A549 (cell line): ENCODE measurements around the gene LARP4. TPM values are rescaled to one million over a fixed set of nuclear protein-coding genes. Genes with fewer than 3 reads are reported as not detected.

Source experiments
- ATAC-seq, 2 experiments: fragments of 200-7000 bp in 1 of 2; fragments of >200 bp in 1 of 2; cut with Nextera tagmentation in 1 of 2; cut with Tn5 transposase in 1 of 2; 3 replicates each; pipeline versions ENCODE4 v1.8.0 to v1.9.1; 2018 to 2020; ENCODE audit warnings: mild to moderate bottlenecking in 1 of 2, moderate library complexity in 1 of 2
- CTCF ChIA-PET: fragments of 300-600 bp; sonication (Branson Sonifier 250); formaldehyde crosslinking; extraction: SDS; loops from one replicate; lab custom pipeline; 2021; ENCODE audit warnings: antibody characterized with exemption, inconsistent platforms; lab: Yijun Ruan, JAX
- POLR2A ChIA-PET: fragments of 350-600 bp; formaldehyde crosslinking; extraction: SDS; loops from one replicate; lab custom pipeline; 2021; ENCODE audit warnings: antibody characterized with exemption, inconsistent platforms; lab: Yijun Ruan, JAX
- DNase-seq, 2 experiments: peaks; one replicate each; pipeline versions ENCODE4 v3.0.0 to v3.0.0-alpha.2; 2011 to 2016; ENCODE audit warnings: low read depth in 1 of 2, low spot score in 1 of 2
- FAIRE-seq: peaks from 2 replicates; lab custom pipeline; 2011; peaks lifted over from hg19 to GRCh38; lab: Jason Lieb, UNC
- H3K27ac ChIP-seq, 2 experiments: fragments of >200 bp; sonication (Bioruptor Twin); formaldehyde crosslinking; 3 replicates each; pipeline ENCODE4 v1.5.1; 2016 to 2017
- H3K4me1 ChIP-seq: fragments of >200 bp; sonication (Bioruptor Twin); formaldehyde crosslinking; 3 replicates; pipeline ENCODE4 v1.6.1; 2016
- H3K4me2 ChIP-seq: fragments of >200 bp; sonication (Bioruptor Twin); formaldehyde crosslinking; 3 replicates; pipeline ENCODE4 v1.6.1; 2016
- H3K4me3 ChIP-seq: fragments of >200 bp; sonication (Bioruptor Twin); formaldehyde crosslinking; 3 replicates; pipeline ENCODE4 v1.5.1; 2016
- H3K9me3 ChIP-seq: fragments of >200 bp; sonication (Bioruptor Twin); formaldehyde crosslinking; 3 replicates; pipeline ENCODE4 v1.6.1; 2016
- CBX2 ChIP-seq: fragments of 200-600 bp; sonication (generic); IDR thresholded peaks from 2 replicates; pipeline ENCODE4 v1.6.1; 2016; ENCODE audit warnings: low read depth, mild to moderate bottlenecking, borderline replicate concordance
- CBX8 ChIP-seq: fragments of 200-600 bp; sonication (generic); IDR thresholded peaks from 2 replicates; pipeline ENCODE4 v1.6.1; 2016
- CHD2 ChIP-seq: fragments of 150-350 bp; IDR thresholded peaks from 2 replicates; pipeline ENCODE4 v1.6.1; 2014; ENCODE audit warnings: low read length; ENCODE audit not compliant: partially characterized antibody
- CHD4 ChIP-seq: fragments of 200-600 bp; sonication (generic); IDR thresholded peaks from 2 replicates; pipeline ENCODE4 v1.6.1; 2016; ENCODE audit warnings: antibody characterized with exemption, mild to moderate bottlenecking, borderline replicate concordance
- E2F6 ChIP-seq: IDR thresholded peaks from 2 replicates; pipeline ENCODE4 v1.6.1; 2012; ENCODE audit warnings: low read depth, borderline replicate concordance
- EHF ChIP-seq: fragments of 250-450 bp; sonication (Bioruptor Pico); IDR thresholded peaks from 2 replicates; pipeline ENCODE4 v1.5.0; 2020; ENCODE audit warnings: mild to moderate bottlenecking
- EP300 ChIP-seq, 2 experiments: fragments of >200 bp; sonication (Bioruptor Twin); formaldehyde crosslinking; IDR thresholded peaks; 2 replicates in 1 of 2; 3 replicates in 1 of 2; pipeline ENCODE4 v1.6.1; 2016 to 2017
- FOSB ChIP-seq: fragments of 250-450 bp; sonication (Bioruptor Pico); IDR thresholded peaks from 2 replicates; pipeline ENCODE4 v1.5.0; 2020; ENCODE audit warnings: mild to moderate bottlenecking, moderate library complexity
- HOXA7 ChIP-seq: fragments of 250-450 bp; sonication (Bioruptor Pico); IDR thresholded peaks from 2 replicates; pipeline ENCODE4 v1.5.0; 2020; ENCODE audit warnings: mild to moderate bottlenecking, moderate library complexity
- HOXB13 ChIP-seq: fragments of 250-450 bp; sonication (Bioruptor Pico); IDR thresholded peaks from 2 replicates; pipeline ENCODE4 v1.5.0; 2020; ENCODE audit warnings: low read depth, mild to moderate bottlenecking, moderate library complexity
- JUN ChIP-seq, 2 experiments: fragments of >200 bp; sonication (Bioruptor Twin); formaldehyde crosslinking; IDR thresholded peaks; 2 replicates in 1 of 2; 3 replicates in 1 of 2; pipeline ENCODE4 v1.6.1; 2016 to 2017
- JUNB ChIP-seq: fragments of >200 bp; sonication (Bioruptor Twin); formaldehyde crosslinking; IDR thresholded peaks from 2 replicates; pipeline ENCODE4 v1.6.1; 2016
- KDM5A ChIP-seq: fragments of 200-600 bp; sonication (generic); IDR thresholded peaks from 2 replicates; pipeline ENCODE4 v1.6.1; 2016; ENCODE audit warnings: antibody characterized with exemption, mild to moderate bottlenecking
- MAFK ChIP-seq: fragments of 450-650 bp; IDR thresholded peaks from 2 replicates; pipeline ENCODE4 v1.6.1; 2014; ENCODE audit not compliant: partially characterized antibody
- MAX ChIP-seq: IDR thresholded peaks from 2 replicates; pipeline ENCODE4 v1.6.1; 2012
- PBX3 ChIP-seq: IDR thresholded peaks from 2 replicates; pipeline ENCODE4 v1.6.1; 2012
- PHF8 ChIP-seq: fragments of 200-600 bp; sonication (generic); IDR thresholded peaks from 2 replicates; pipeline ENCODE4 v1.6.1; 2016; ENCODE audit warnings: low read depth, mild to moderate bottlenecking, antibody characterized with exemption, moderate library complexity, borderline replicate concordance
- POLR2A ChIP-seq: IDR thresholded peaks from 2 replicates; pipeline ENCODE4 v1.6.1; 2012; ENCODE audit warnings: mild to moderate bottlenecking, low read length
- RNF2 ChIP-seq: fragments of 200-600 bp; sonication (generic); IDR thresholded peaks from 2 replicates; pipeline ENCODE4 v1.6.1; 2016; ENCODE audit warnings: low read depth, mild to moderate bottlenecking, antibody characterized with exemption, moderate library complexity, borderline replicate concordance
- TFCP2L1 ChIP-seq: fragments of 250-450 bp; sonication (Bioruptor Pico); IDR thresholded peaks from 2 replicates; pipeline ENCODE4 v1.5.0; 2021; ENCODE audit warnings: mild to moderate bottlenecking
- ZNF302 ChIP-seq: fragments of 250-450 bp; sonication (Bioruptor Pico); IDR thresholded peaks from 2 replicates; pipeline ENCODE4 v1.9.0; 2021; ENCODE audit warnings: inconsistent platforms, mild to moderate bottlenecking, moderate library complexity
- ZSCAN20 ChIP-seq: fragments of 250-450 bp; sonication (Bioruptor Pico); IDR thresholded peaks from 2 replicates; pipeline ENCODE4 v1.8.0; 2022; ENCODE audit warnings: mild to moderate bottlenecking, moderate library complexity
- whole genome bisulfite sequencing: methylation state at CpG from one replicate; pipeline ENCODE4 v1.1.6; 2017; ENCODE audit errors: missing lambda C conversion rate; 5-methylcytosine and 5-hydroxymethylcytosine counted together
- polyA plus RNA-seq, 4 experiments: library from polyadenylated mRNA; depleted of rRNA in 3 of 4; stranded (reverse); fragments of >200 nt; fragmentation: RNase III in 1 of 4; extraction: RNeasy Plus Mini Kit Qiagen cat#74134 plus additional on column Dnase treatment in 1 of 4; gene quantifications; 2 replicates in 3 of 4; 3 replicates in 1 of 4; pipeline ENCODE4 v1.2.3, GENCODE V29; 2011 to 2017

LARP4 gene
- polyA plus RNA-seq, 2 of the 4 experiments (the other 2 are of a cell fraction): 38.2 to 67.8 TPM

- TF ChIP-seq E2F6: peak; percentile 37; the same call in 1 of the 2 replicates
- peak; percentile 89 for TF ChIP-seq POLR2A
- no peak for TF ChIP-seq ZNF302 (CRISPR knock-in tag)
- peak; percentile 22; the same call in 1 of the 2 replicates for TF ChIP-seq EHF (CRISPR knock-in tag)
- peak; percentile 52 for TF ChIP-seq CHD2
- no peak for TF ChIP-seq HOXB13 (CRISPR knock-in tag)
- no peak for TF ChIP-seq KDM5A
- TF ChIP-seq FOSB (CRISPR knock-in tag): peak; percentile 14; the same call in 1 of the 2 replicates
- no peak; the same call in 1 of the 2 replicates for TF ChIP-seq PBX3
- TF ChIP-seq EP300 (IDR thresholded peaks at IDR 0.05): no peak
- peak; percentile 83 to 91 for TF ChIP-seq JUN (IDR thresholded peaks at IDR 0.05)
- TF ChIP-seq, all 56 proteins: peak for 16
Measured at GRCh38 chr12:50400638-50401499, at the start of gene LARP4 (continued).

DNA sequence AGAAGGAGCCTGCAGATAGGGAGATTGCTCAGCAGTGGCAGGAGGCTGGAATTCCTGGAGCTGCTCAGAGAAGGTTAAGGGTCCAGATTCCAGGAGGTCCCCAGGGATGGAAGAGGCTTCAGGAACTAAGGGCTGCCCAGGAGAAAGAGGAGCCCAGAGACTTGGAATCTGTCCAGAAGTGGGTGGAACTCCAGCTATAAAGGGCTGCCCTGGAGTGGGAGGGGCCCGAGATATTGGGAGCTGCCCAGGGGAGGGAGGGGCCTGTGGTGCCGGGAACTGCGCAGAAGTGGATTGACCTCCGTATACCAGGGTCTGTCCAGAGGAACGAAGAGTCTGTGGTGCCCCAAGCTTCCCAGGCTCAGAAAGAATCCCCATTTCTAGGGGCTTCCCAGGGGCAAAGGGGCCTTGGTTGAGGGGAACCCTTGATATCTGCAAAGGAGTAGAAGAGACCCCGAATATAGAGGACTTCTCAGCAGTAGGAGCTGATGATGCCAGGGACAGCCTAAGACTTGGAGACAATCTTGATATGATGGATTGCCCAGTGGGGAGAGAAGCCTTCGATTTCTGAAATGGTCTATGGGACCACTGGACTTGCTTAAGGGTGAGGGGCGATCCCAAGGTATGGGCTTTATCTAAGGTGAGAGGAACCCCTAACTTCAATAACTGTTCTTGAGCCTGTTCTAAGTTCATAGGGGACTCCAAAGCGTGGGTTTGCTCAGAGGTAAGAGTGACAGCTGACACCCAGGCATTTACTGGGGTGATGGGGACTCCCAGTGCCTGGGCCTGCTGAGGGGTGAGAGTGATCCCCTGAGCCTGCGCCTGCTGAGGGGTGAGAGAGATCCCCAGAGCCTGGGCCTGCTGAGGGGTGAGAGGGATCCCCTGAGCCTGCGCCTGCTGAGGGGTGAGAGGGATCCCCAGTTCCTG is 49.3 kb upstream of the LARP4 start:
- DNase-seq: peak in 1 of 2 experiments; percentile 36
- H3K27ac ChIP-seq: no peak overlapping the region
- peak; percentile 69 to 82; a peak in 5 of 6 replicates for ATAC-seq
- ChIA-PET CTCF (interaction anchor here (0.5 to 0.7 kb wide), 2 partner anchors 9 to 154 kb away, joined by 3 read pairs; partner anchors contain the start of gene DIP2B), POLR2A (no interaction called here)
- WGBS: 72% methylated on average over 11 of the region's 11 CpGs
- no peak overlapping the region for H3K4me2 ChIP-seq
- H3K9me3 ChIP-seq: no peaks in the 10 kb centered on the region
- H3K4me3 ChIP-seq: no peak overlapping the region
- no peak for TF ChIP-seq MAFK
- no peak for TF ChIP-seq CHD4
- TF ChIP-seq JUNB: no peak
- no peak for TF ChIP-seq PHF8
- no peak for TF ChIP-seq ZSCAN20 (CRISPR knock-in tag)
- no peak for TF ChIP-seq TFCP2L1
- no peak for TF ChIP-seq RNF2
- no peak for TF ChIP-seq CBX2
- TF ChIP-seq, all 56 proteins: peak for 0
- no peak for FAIRE-seq
- H3K4me1 ChIP-seq: peaks cover 7% of the 10 kb centered on the region; the same call in 1 of the 3 replicates

DNA sequence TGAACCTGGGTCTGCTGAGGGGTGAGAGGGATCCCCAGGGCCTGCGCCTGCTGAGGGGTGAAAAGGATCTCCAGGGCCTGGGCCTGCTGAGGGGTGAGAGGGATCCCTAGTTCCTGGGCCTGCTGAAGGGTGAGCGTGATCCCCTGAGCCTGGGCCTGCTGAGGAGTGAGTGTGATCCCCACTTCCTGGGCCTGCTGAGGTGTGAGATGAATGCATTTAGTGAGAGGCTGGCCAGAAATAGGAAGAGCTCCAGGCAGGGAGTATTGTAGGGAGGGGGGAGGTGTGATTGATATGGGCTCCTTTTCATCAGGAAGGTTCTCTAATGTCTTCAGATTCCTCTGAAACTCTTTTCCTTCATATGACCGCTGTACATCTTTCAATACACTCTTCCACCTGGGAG is 47.3 kb upstream of the LARP4 start:
- ATAC-seq: peak; percentile 28; a peak in 1 of 6 replicates
- WGBS: 97% methylated on average over 3 of the region's 3 CpGs
- POLR2A ChIA-PET: no interaction called here
- CTCF ChIA-PET: no interaction called here
- DNase-seq: no peak
- Histone ChIP-seq H3K4me1 (peaks cover 7% of the 10 kb centered on the region; the same call in 1 of the 3 replicates), H3K4me3 (no peak overlapping the region), H3K9me3 (no peaks in the 10 kb centered on the region), H3K4me2 (no peak overlapping the region), H3K27ac (no peak overlapping the region)
- FAIRE-seq: no peak
- no peak for TF ChIP-seq RNF2
- TF ChIP-seq HOXA7 (CRISPR knock-in tag): no peak
- TF ChIP-seq PBX3: no peak
- no peak for TF ChIP-seq CBX8
- no peak for TF ChIP-seq MAX
- TF ChIP-seq EP300 (IDR thresholded peaks at IDR 0.05): no peak
- no peak for TF ChIP-seq PHF8
